KOPT-K1 (cell line): ENCODE data around the gene OR5I1.
"Not testable (repeated sequence)": the region's sequence is repeated elsewhere in the genome, so short reads cannot be mapped to it uniquely, and the experiment has no call there.

Experiments used
- H3K27ac ChIP-seq: fragments of 200-600 bp; sonication (generic); 2 replicates; pipeline ENCODE4 v1.5.1; 2016; ENCODE audit warnings: antibody characterized with exemption, mild to moderate bottlenecking, low read depth, low read length; ENCODE audit not compliant: poor library complexity, severe bottlenecking
- H3K36me3 ChIP-seq: fragments of 200-600 bp; sonication (generic); 2 replicates; pipeline ENCODE4 v1.5.1; 2017; ENCODE audit warnings: antibody characterized with exemption, mild to moderate bottlenecking, low read length, moderate library complexity; ENCODE audit not compliant: insufficient read depth
- H3K9me3 ChIP-seq: fragments of 200-600 bp; sonication (generic); 2 replicates; pipeline ENCODE4 v1.5.1; 2017; ENCODE audit warnings: antibody characterized with exemption, low read length, mild to moderate bottlenecking; ENCODE audit not compliant: insufficient read depth, poor library complexity, severe bottlenecking

OR5I1 gene

GRCh38 chr11:55936300-55936699, at the start of gene OR5I1:
Gene OR5I1, minus strand, starts transcription at chr11:55936400. Its CDS starts 0 bp downstream, at chr11:55936400.
- H3K27ac ChIP-seq: no peak within 1 kb of the TSS
- H3K9me3 ChIP-seq: no peaks in the 10 kb centered on the region
- no peaks in the 10 kb centered on the region for H3K36me3 ChIP-seq

- H3K27ac ChIP-seq: no peak overlapping the region
These were observed 34.7 kb upstream of the OR5I1 start for GRCh38 chr11:55970935-55971334.

GRCh38 chr11:55969845-55970244, 33.6 kb upstream of the OR5I1 start, which contains the start of gene OR10AG1:
Gene OR10AG1, minus strand, starts transcription at chr11:55969945. Its CDS starts 38 bp downstream, at chr11:55969907.
- no peaks in the 10 kb centered on the region for H3K36me3 ChIP-seq
- H3K27ac ChIP-seq: no peak within 1 kb of the TSS
- H3K9me3 ChIP-seq: no peaks in the 10 kb centered on the region

More at GRCh38 chr11:55970935-55971334, 34.7 kb upstream of the OR5I1 start:
- Histone ChIP-seq H3K36me3 (no peaks in the 10 kb centered on the region), H3K9me3 (no peaks in the 10 kb centered on the region)

GRCh38 chr11:55967914-55968313, 31.7 kb upstream of the OR5I1 start:
- Histone ChIP-seq H3K9me3 (no peaks in the 10 kb centered on the region), H3K27ac (no peak overlapping the region), H3K36me3 (no peaks in the 10 kb centered on the region)

- Histone ChIP-seq H3K9me3 (no peaks in the 10 kb centered on the region), H3K27ac (no peak overlapping the region), H3K36me3 (no peaks in the 10 kb centered on the region)
These were observed 30.2 kb upstream of the OR5I1 start for GRCh38 chr11:55966391-55966790.

GRCh38 chr11:55956521-55956920, 20.3 kb upstream of the OR5I1 start:
- Histone ChIP-seq H3K36me3 (no peaks in the 10 kb centered on the region), H3K9me3 (no peaks in the 10 kb centered on the region), H3K27ac (no peak overlapping the region)

GRCh38 chr11:55949330-55949729, 13.1 kb upstream of the OR5I1 start:
- H3K9me3 ChIP-seq: no peaks in the 10 kb centered on the region
- H3K27ac ChIP-seq: no peak overlapping the region
- no peaks in the 10 kb centered on the region for H3K36me3 ChIP-seq

- Histone ChIP-seq H3K36me3 (no peaks in the 10 kb centered on the region), H3K27ac (no peak overlapping the region), H3K9me3 (no peaks in the 10 kb centered on the region)
These were observed 6.7 kb upstream of the OR5I1 start for GRCh38 chr11:55942785-55943392.

GRCh38 chr11:55920537-55920936, 15.7 kb downstream of the OR5I1 start:
- Histone ChIP-seq H3K9me3 (no peaks in the 10 kb centered on the region), H3K36me3 (no peaks in the 10 kb centered on the region), H3K27ac (no peak overlapping the region)

- no peaks in the 10 kb centered on the region for H3K36me3 ChIP-seq
- no peaks in the 10 kb centered on the region for H3K9me3 ChIP-seq
- H3K27ac ChIP-seq: no peak within 1 kb of the TSS
These were observed 21.7 kb downstream of the OR5I1 start, which contains the start of gene OR5W2 for GRCh38 chr11:55914482-55914881. Gene OR5W2, minus strand, starts transcription at chr11:55914582. Its CDS starts 0 bp downstream, at chr11:55914582.

GRCh38 chr11:55902308-55902707, 33.9 kb downstream of the OR5I1 start:
- H3K9me3 ChIP-seq: no peaks in the 10 kb centered on the region

GRCh38 chr11:55895216-55895615, 41.0 kb downstream of the OR5I1 start:
- no peaks in the 10 kb centered on the region for H3K36me3 ChIP-seq
- H3K9me3 ChIP-seq: no peaks in the 10 kb centered on the region
- H3K27ac ChIP-seq: no peak overlapping the region

More at GRCh38 chr11:55902308-55902707, 33.9 kb downstream of the OR5I1 start:
- Histone ChIP-seq H3K36me3 (no peaks in the 10 kb centered on the region), H3K27ac (no peak overlapping the region)

GRCh38 chr11:55885481-55885880, 50.7 kb downstream of the OR5I1 start:
- H3K9me3 ChIP-seq, H3K27ac ChIP-seq: not testable (repeated sequence)

More at GRCh38 chr11:55885481-55885880, 50.7 kb downstream of the OR5I1 start:
- not testable (repeated sequence) for H3K36me3 ChIP-seq
